ENCODE data around the gene DDX42. TPM values are rescaled to one million over a fixed set of nuclear protein-coding genes. Genes with fewer than 3 reads are reported as not detected.
A peak's percentile ranks its signal among the peaks of the same experiment; 100 is the strongest.

DDX42 gene
- total RNA-seq, 2 experiments from 2014 or later, result 103 to 106 TPM

- ChIA-PET POLR2A (interaction anchor here (0.5 to 1.2 kb wide), 3 partner anchors 10 to 82 kb away, joined by 3 read pairs; no protein-coding TSS in a partner anchor), CTCF (interaction anchor here (1.1 to 2.8 kb wide), 2 partner anchors 10 to 49 kb away, joined by 3 to 10 read pairs; no protein-coding TSS in a partner anchor)
- DNase-seq, result no peak
- H3K9me3 Mint-ChIP-seq, result no peaks in the 10 kb centered on the region
- no peaks in the 10 kb centered on the region for H3K27me3 Mint-ChIP-seq
- H3K4me3 Mint-ChIP-seq, result no peak overlapping the region
- peaks cover 69% of the 10 kb centered on the region for H3K36me3 Mint-ChIP-seq
- intact Hi-C loops (cut with micrococcal nuclease), result no loop called here
- peaks cover 54% of the 10 kb centered on the region for H3K4me1 Mint-ChIP-seq (ENCODE audit: low read depth)
- H3K27ac Mint-ChIP-seq, result peak overlapping the region; percentile 66
Observed at GRCh38 chr17:63824362-63824761, 50.4 kb downstream of the DDX42 start.

DNA sequence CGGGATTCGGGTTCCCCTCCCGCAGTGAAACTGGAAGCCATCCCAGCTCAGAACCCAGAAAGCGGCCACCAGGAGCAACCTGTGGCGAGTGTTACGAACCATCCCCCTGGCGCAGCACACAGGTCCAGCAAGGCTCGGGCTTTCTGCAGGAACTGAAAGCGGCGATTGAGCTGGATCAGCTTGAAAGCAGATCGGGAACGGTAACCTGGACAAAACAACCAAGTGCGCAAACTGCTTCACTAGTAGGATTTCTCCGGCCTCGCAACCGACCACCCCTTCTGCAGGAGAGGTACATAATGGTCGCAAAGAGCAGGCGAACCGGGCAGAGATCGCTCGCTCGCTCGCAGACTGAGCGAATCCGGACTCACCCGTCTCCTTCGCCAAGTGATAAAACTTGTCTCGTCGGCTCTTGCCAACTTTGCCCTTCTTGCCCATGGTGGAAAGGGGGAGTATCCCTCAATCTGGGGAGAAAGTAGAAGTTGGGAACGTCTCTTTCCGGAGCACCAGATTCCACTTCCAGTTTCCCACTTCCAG lies 52.6 kb downstream of the DDX42 start:
- ChIA-PET POLR2A (interaction anchor here (1.1 to 2.5 kb wide), 3 partner anchors 52 to 84 kb away, joined by 3 to 20 read pairs (median 5); partner anchors contain the start of genes CCDC47 and DDX42), CTCF (no interaction called here)
- Mint-ChIP-seq H3K27me3 (no peaks in the 10 kb centered on the region), H3K36me3 (peaks cover 74% of the 10 kb centered on the region), H3K27ac (peak overlapping the region; percentile 98), H3K9me3 (no peaks in the 10 kb centered on the region), H3K4me3 (peak overlapping the region; percentile 94), H3K4me1 (ENCODE audit: low read depth) (peaks cover 76% of the 10 kb centered on the region)
- intact Hi-C loops (cut with micrococcal nuclease), result loop anchor here (1.0 to 5.0 kb wide), 6 partner anchors 9 to 204 kb away; partner anchors contain the start of genes CCDC47, MAP3K3 and STRADA
- DNase-seq, result no peak

GRCh38 chr17:63827002-63827800 lies 53.2 kb downstream of the DDX42 start, which contains the start of the genes FTSJ3 and PSMC5:
Gene FTSJ3, minus strand, starts transcription at chr17:63827663. Its CDS starts 761 bp downstream, at chr17:63826902.
Gene PSMC5, plus strand, starts transcription at chr17:63827431. Its CDS starts 60 bp downstream, at chr17:63827491.
- Mint-ChIP-seq H3K36me3 (peaks cover 74% of the 10 kb centered on the region), H3K27me3 (no peaks in the 10 kb centered on the region), H3K4me1 (ENCODE audit: low read depth) (peaks cover 75% of the 10 kb centered on the region), H3K27ac (peak within 1 kb of the TSS; percentile 98), H3K9me3 (no peaks in the 10 kb centered on the region), H3K4me3 (peak within 1 kb of the TSS; percentile 94)
- intact Hi-C loops (cut with micrococcal nuclease), result loop anchor here (1.0 to 5.0 kb wide), 6 partner anchors 8 to 205 kb away; partner anchors contain the start of genes CCDC47, MAP3K3 and STRADA
- ChIA-PET POLR2A (interaction anchor here (1.5 to 4.5 kb wide), 3 partner anchors 14 to 85 kb away, joined by 5 to 29 read pairs (median 20); partner anchors contain the start of genes CCDC47, DDX42 and SMARCD2), CTCF (interaction anchor here (1.0 to 1.9 kb wide), 3 partner anchors 10 to 22 kb away, joined by 4 to 7 read pairs (median 4); partner anchors contain the start of gene SMARCD2)
- DNase-seq, result peak; percentile 97

GRCh38 chr17:63827801-63828221 lies 53.8 kb downstream of the DDX42 start:
- Mint-ChIP-seq H3K27me3 (no peaks in the 10 kb centered on the region), H3K27ac (peak overlapping the region; percentile 98), H3K4me3 (peak overlapping the region; percentile 94), H3K9me3 (no peaks in the 10 kb centered on the region), H3K36me3 (peaks cover 73% of the 10 kb centered on the region), H3K4me1 (ENCODE audit: low read depth) (peaks cover 71% of the 10 kb centered on the region)
- CTCF ChIA-PET, result interaction anchor here (0.7 to 2.6 kb wide), 5 partner anchors 9 to 367 kb away, joined by 3 to 15 read pairs (median 4); partner anchors contain the start of gene SMARCD2
- intact Hi-C loops (cut with micrococcal nuclease), result loop anchor here (1.0 to 5.0 kb wide), 6 partner anchors 7 to 206 kb away; partner anchors contain the start of genes CCDC47, MAP3K3 and STRADA
- POLR2A ChIA-PET, result interaction anchor here (1.1 to 4.5 kb wide), 5 partner anchors 9 to 127 kb away, joined by 4 to 29 read pairs (median 8); partner anchors contain the start of genes CCDC47, DDX42, LIMD2 and SMARCD2
- DNase-seq, result no peak

DNA sequence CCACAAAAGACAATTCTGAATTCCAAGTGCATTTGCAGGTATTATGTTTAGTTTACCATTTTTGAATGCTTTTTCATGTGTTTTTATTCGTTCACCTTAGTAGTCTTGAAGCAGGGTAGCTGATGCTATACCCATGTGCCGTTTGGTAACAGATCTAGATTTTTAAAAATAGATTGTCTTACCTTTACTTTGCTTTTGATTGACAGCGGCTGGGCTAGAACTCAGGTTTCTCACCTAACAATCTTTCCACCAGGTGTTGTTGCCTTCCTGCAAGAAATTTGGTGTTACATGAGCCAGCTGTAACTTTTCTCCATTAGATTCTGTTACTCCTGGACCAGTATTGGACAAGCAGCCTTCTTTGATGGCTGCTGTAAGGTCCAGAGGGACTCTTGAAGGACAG lies 55.0 kb downstream of the DDX42 start:
- intact Hi-C loops (cut with micrococcal nuclease), result loop anchor here (5.0 kb wide), 1 partner anchor 207 kb away; the partner anchor contains the start of gene MAP3K3
- ChIA-PET POLR2A (interaction anchor here (1.1 to 4.5 kb wide), 6 partner anchors 10 to 128 kb away, joined by 4 to 29 read pairs (median 5); partner anchors contain the start of genes CCDC47, DDX42, LIMD2 and SMARCD2), CTCF (interaction anchor here (0.6 to 2.6 kb wide), 4 partner anchors 8 to 80 kb away, joined by 4 to 15 read pairs (median 6); no protein-coding TSS in a partner anchor)
- no peaks in the 10 kb centered on the region for H3K9me3 Mint-ChIP-seq
- peaks cover 62% of the 10 kb centered on the region for H3K4me1 Mint-ChIP-seq (ENCODE audit: low read depth)
- peak overlapping the region; percentile 18 for H3K4me3 Mint-ChIP-seq
- no peak for DNase-seq
- H3K27ac Mint-ChIP-seq, result no peak overlapping the region
- H3K27me3 Mint-ChIP-seq, result no peaks in the 10 kb centered on the region
- peaks cover 67% of the 10 kb centered on the region for H3K36me3 Mint-ChIP-seq

DNA sequence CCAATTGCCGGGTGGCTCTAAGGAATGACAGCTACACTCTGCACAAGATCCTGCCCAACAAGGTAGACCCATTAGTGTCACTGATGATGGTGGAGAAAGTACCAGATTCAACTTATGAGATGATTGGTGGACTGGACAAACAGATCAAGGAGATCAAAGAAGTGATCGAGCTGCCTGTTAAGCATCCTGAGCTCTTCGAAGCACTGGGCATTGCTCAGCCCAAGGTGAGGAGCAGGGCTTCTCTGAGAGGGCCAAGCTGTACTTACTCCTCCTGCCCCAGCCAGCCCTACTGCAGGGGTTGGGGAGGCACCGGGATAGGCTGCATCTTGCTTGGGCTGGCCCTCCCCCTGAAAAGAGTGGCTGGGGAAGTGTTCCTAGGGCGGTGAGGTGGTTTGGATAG lies 56.3 kb downstream of the DDX42 start:
- Mint-ChIP-seq H3K4me1 (ENCODE audit: low read depth) (peaks cover 61% of the 10 kb centered on the region), H3K4me3 (no peak overlapping the region), H3K27ac (no peak overlapping the region)

DNA sequence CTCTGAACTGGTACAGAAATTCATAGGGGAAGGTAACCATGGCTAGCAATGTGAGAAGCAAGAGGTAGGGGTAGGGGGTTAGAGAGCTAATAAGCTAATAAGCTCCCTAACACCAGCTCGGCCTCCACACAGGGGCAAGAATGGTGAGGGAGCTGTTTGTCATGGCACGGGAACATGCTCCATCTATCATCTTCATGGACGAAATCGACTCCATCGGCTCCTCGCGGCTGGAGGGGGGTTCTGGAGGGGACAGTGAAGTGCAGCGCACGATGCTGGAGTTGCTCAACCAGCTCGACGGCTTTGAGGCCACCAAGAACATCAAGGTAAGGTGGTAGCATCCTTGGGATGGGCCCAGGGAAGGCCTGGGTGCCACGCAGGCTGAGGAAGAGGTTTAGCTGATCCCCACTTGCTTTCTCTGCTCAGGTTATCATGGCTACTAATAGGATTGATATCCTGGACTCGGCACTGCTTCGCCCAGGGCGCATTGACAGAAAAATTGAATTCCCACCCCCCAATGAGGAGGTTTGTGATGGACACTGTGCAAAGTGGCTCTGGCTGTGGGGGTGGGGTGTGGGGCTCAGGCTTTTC lies 57.0 kb downstream of the DDX42 start:
- H3K4me1 Mint-ChIP-seq (ENCODE audit: low read depth), result peaks cover 56% of the 10 kb centered on the region
- intact Hi-C loops (cut with micrococcal nuclease), result no loop called here
- H3K36me3 Mint-ChIP-seq, result peaks cover 64% of the 10 kb centered on the region

More for the DNA sequence above, 56.3 kb downstream of the DDX42 start:
- Mint-ChIP-seq H3K27me3 (no peaks in the 10 kb centered on the region), H3K9me3 (no peaks in the 10 kb centered on the region), H3K36me3 (peaks cover 63% of the 10 kb centered on the region)
- POLR2A ChIA-PET, result interaction anchor here (0.6 to 4.5 kb wide), 3 partner anchors 11 to 48 kb away, joined by 4 to 29 read pairs (median 6); partner anchors contain the start of gene SMARCD2
- intact Hi-C loops (cut with micrococcal nuclease), result no loop called here
- no peak for DNase-seq
- CTCF ChIA-PET, result interaction anchor here (0.7 to 2.6 kb wide), 4 partner anchors 11 to 54 kb away, joined by 3 to 15 read pairs (median 7); no protein-coding TSS in a partner anchor

GRCh38 chr17:63831505-63831904 lies 57.5 kb downstream of the DDX42 start:
- DNase-seq, result no peak
- H3K36me3 Mint-ChIP-seq, result peaks cover 61% of the 10 kb centered on the region
- no peaks in the 10 kb centered on the region for H3K9me3 Mint-ChIP-seq
- ChIA-PET POLR2A (interaction anchor here (4.5 kb wide), 1 partner anchor 10 kb away, joined by 29 read pairs; the partner anchor contains the start of gene SMARCD2), CTCF (interaction anchor here (1.0 to 1.8 kb wide), 2 partner anchors 8 to 55 kb away, joined by 4 to 11 read pairs; no protein-coding TSS in a partner anchor)
- H3K27ac Mint-ChIP-seq, result peak overlapping the region; percentile 83
- intact Hi-C loops (cut with micrococcal nuclease), result no loop called here
- H3K4me3 Mint-ChIP-seq, result no peak overlapping the region
- H3K27me3 Mint-ChIP-seq, result no peaks in the 10 kb centered on the region
- H3K4me1 Mint-ChIP-seq (ENCODE audit: low read depth), result peaks cover 51% of the 10 kb centered on the region

More for the DNA sequence above, 57.0 kb downstream of the DDX42 start:
- Mint-ChIP-seq H3K9me3 (no peaks in the 10 kb centered on the region), H3K27me3 (no peaks in the 10 kb centered on the region), H3K27ac (peak overlapping the region; percentile 83), H3K4me3 (no peak overlapping the region)
- ChIA-PET CTCF (interaction anchor here (0.7 to 1.8 kb wide), 4 partner anchors 9 to 55 kb away, joined by 3 to 11 read pairs (median 4); no protein-coding TSS in a partner anchor), POLR2A (interaction anchor here (4.5 kb wide), 1 partner anchor 10 kb away, joined by 29 read pairs; the partner anchor contains the start of gene SMARCD2)
- no peak for DNase-seq

GRCh38 chr17:63832014-63832413 lies 58.0 kb downstream of the DDX42 start:
- ChIA-PET POLR2A (interaction anchor here (4.5 kb wide), 1 partner anchor 9 kb away, joined by 29 read pairs; the partner anchor contains the start of gene SMARCD2), CTCF (interaction anchor here (1.0 kb wide), 1 partner anchor 8 kb away, joined by 4 read pairs; no protein-coding TSS in a partner anchor)
- Mint-ChIP-seq H3K4me1 (ENCODE audit: low read depth) (peaks cover 51% of the 10 kb centered on the region), H3K36me3 (peaks cover 59% of the 10 kb centered on the region), H3K27me3 (no peaks in the 10 kb centered on the region), H3K9me3 (no peaks in the 10 kb centered on the region), H3K4me3 (no peak overlapping the region), H3K27ac (peak overlapping the region; percentile 83)
- intact Hi-C loops (cut with micrococcal nuclease), result no loop called here
- DNase-seq, result no peak

GRCh38 chr17:63832455-63832854 lies 58.5 kb downstream of the DDX42 start:
- Mint-ChIP-seq H3K4me1 (ENCODE audit: low read depth) (peaks cover 51% of the 10 kb centered on the region), H3K36me3 (peaks cover 60% of the 10 kb centered on the region)
- intact Hi-C loops (cut with micrococcal nuclease), result no loop called here

More at GRCh38 chr17:63832455-63832854, 58.5 kb downstream of the DDX42 start:
- no peaks in the 10 kb centered on the region for H3K27me3 Mint-ChIP-seq
- ChIA-PET POLR2A (no interaction called here), CTCF (interaction anchor here (1.6 kb wide), 1 partner anchor 17 kb away, joined by 5 read pairs; no protein-coding TSS in a partner anchor)
- no peak for DNase-seq
- H3K9me3 Mint-ChIP-seq, result no peaks in the 10 kb centered on the region
- H3K4me3 Mint-ChIP-seq, result no peak overlapping the region
- H3K27ac Mint-ChIP-seq, result peak overlapping the region; percentile 83

All from activated CD4-positive, alpha-beta memory T cell treated with anti-CD3 and anti-CD28 coated beads for 36 hours (primary cell).